ENCODE results near the gene SERPINC1. TPM values are rescaled to one million over a fixed set of nuclear protein-coding genes. Genes with fewer than 3 reads are reported as not detected.
"Not testable (repeated sequence)": the region's sequence is repeated elsewhere in the genome, so short reads cannot be mapped to it uniquely, and the experiment has no call there.

Gene SERPINC1
- 0.94 TPM for total RNA-seq

GRCh38 chr1:173917149-173917548 is at the start of gene SERPINC1:
TSS of gene SERPINC1 (minus strand) at chr1:173917327. CDS start at chr1:173917259, 68 bp downstream.
- DNase-seq, result no peak

- DNase-seq, result not testable (repeated sequence)
Measured at GRCh38 chr1:173965896-173966295, 48.8 kb upstream of the SERPINC1 start.

GRCh38 chr1:173963477-173963876 is 46.4 kb upstream of the SERPINC1 start:
- DNase-seq, result no peak

GRCh38 chr1:173960625-173961024 is 43.5 kb upstream of the SERPINC1 start:
- no peak for DNase-seq

- no peak for DNase-seq
Measured at GRCh38 chr1:173954179-173954578, 37.1 kb upstream of the SERPINC1 start.

GRCh38 chr1:173948594-173948993 is 31.5 kb upstream of the SERPINC1 start:
- DNase-seq, result no peak

- DNase-seq, result no peak
Measured at GRCh38 chr1:173946380-173946921, 29.3 kb upstream of the SERPINC1 start.

- DNase-seq, result no peak
Measured at GRCh38 chr1:173937062-173937461, 19.9 kb upstream of the SERPINC1 start.

- no peak for DNase-seq
Measured at GRCh38 chr1:173934440-173934839, 17.3 kb upstream of the SERPINC1 start.

- not testable (repeated sequence) for DNase-seq
Measured at GRCh38 chr1:173930541-173930940, 13.4 kb upstream of the SERPINC1 start.

- no peak for DNase-seq
Measured at GRCh38 chr1:173925306-173926242, 8.4 kb upstream of the SERPINC1 start.

GRCh38 chr1:173920861-173921260 is 3.7 kb upstream of the SERPINC1 start:
- no peak for DNase-seq

- no peak for DNase-seq
Measured at GRCh38 chr1:173917635-173918493, 737 bp upstream of the SERPINC1 start.

GRCh38 chr1:173916667-173917066 is 460 bp downstream of the SERPINC1 start:
- DNase-seq, result no peak

- no peak for DNase-seq
Measured at GRCh38 chr1:173915596-173915995, 1.5 kb downstream of the SERPINC1 start.

- no peak for DNase-seq
Measured at GRCh38 chr1:173914366-173914871, 2.7 kb downstream of the SERPINC1 start.

- no peak for DNase-seq
Measured at GRCh38 chr1:173913111-173913510, 4.0 kb downstream of the SERPINC1 start.

- DNase-seq, result no peak
Measured at GRCh38 chr1:173903827-173904531, 13.1 kb downstream of the SERPINC1 start.

- DNase-seq, result no peak
Measured at GRCh38 chr1:173900992-173901391, 16.1 kb downstream of the SERPINC1 start.

- no peak for DNase-seq
Measured at GRCh38 chr1:173900427-173900826, 16.7 kb downstream of the SERPINC1 start.

GRCh38 chr1:173894189-173894588 is 22.9 kb downstream of the SERPINC1 start:
- DNase-seq, result no peak

GRCh38 chr1:173893611-173894010 is 23.5 kb downstream of the SERPINC1 start:
- DNase-seq, result no peak

All from occipital lobe (tissue), 2 donors.